Thymus (tissue), 11 donors: ENCODE measurements around the gene WNT3. TPM values are rescaled to one million over a fixed set of nuclear protein-coding genes. Genes with fewer than 3 reads are reported as not detected.

Experiments
- DNase-seq, 9 donors: peaks; one replicate each; pipeline ENCODE4 v3.0.0-alpha.2; 2013; ENCODE audit warnings: low spot score in 9 of 9, low read depth in 6 of 9, missing footprints in 1 of 9
- H3K27ac ChIP-seq, 2 donors: one replicate each; pipeline ENCODE4 v1.5.1; 2013; ENCODE audit warnings: control low read depth in 1 of 2, low read depth in 1 of 2, low read length in 1 of 2, mild to moderate bottlenecking in 1 of 2, moderate library complexity in 1 of 2
- H3K27me3 ChIP-seq, 2 donors: one replicate each; pipeline ENCODE4 v1.5.1; 2013; ENCODE audit warnings: low read length in 1 of 2; ENCODE audit not compliant: control insufficient read depth in 2 of 2, insufficient read depth in 1 of 2
- H3K36me3 ChIP-seq, 2 donors: one replicate each; pipeline ENCODE4 v1.5.1; 2013; ENCODE audit warnings: low read length in 1 of 2, mild to moderate bottlenecking in 1 of 2, moderate library complexity in 1 of 2; ENCODE audit not compliant: control insufficient read depth in 2 of 2, insufficient read depth in 2 of 2
- H3K4me1 ChIP-seq, 2 donors: one replicate each; pipeline ENCODE4 v1.5.1; 2013; ENCODE audit warnings: low read length in 2 of 2; ENCODE audit not compliant: control insufficient read depth in 2 of 2, insufficient read depth in 2 of 2
- H3K4me3 ChIP-seq, 2 donors: one replicate each; pipeline ENCODE4 v1.5.1; 2013; ENCODE audit warnings: low read length in 2 of 2, control low read depth in 1 of 2, mild to moderate bottlenecking in 1 of 2
- H3K9me3 ChIP-seq, 2 donors: one replicate each; pipeline ENCODE4 v1.5.1; 2013; ENCODE audit warnings: low read length in 1 of 2, mild to moderate bottlenecking in 1 of 2; ENCODE audit not compliant: control insufficient read depth in 2 of 2, insufficient read depth in 1 of 2
- WGBS: extraction: QIAGEN DNeasy Blood & Tissue Kit; methylation state at CpG from one replicate; pipeline ENCODE4 v1.1.7; 2013; 5-methylcytosine and 5-hydroxymethylcytosine counted together
- polyA plus RNA-seq: library from polyadenylated mRNA; stranded (reverse); fragments of 200-250 nt; gene quantifications from one replicate; pipeline ENCODE4 v1.2.3, GENCODE V29; 2013
- total RNA-seq: library from RNA; stranded (reverse); fragments of 120-200 nt; gene quantifications from one replicate; pipeline ENCODE4 v1.2.4, GENCODE V29; 2013
- donor health status: healthy.

The WNT3 gene
- total and polyA plus RNA-seq, 2 donors = 0.42 to 1.0 TPM

GRCh38 chr17:46809110-46809571 lies 9.4 kb downstream of the WNT3 start:
- Histone ChIP-seq H3K27me3 (peaks cover 9 to 38% of the 10 kb centered on the region in 2 donors), H3K36me3 (no peaks in the 10 kb centered on the region), H3K9me3 (no peaks in the 10 kb centered on the region), H3K4me1 (no peaks in the 10 kb centered on the region), H3K4me3 (no peak overlapping the region), H3K27ac (no peak overlapping the region)
- 95% methylated on average over 8 of the region's 8 CpGs for WGBS
- no peak for DNase-seq

DNA sequence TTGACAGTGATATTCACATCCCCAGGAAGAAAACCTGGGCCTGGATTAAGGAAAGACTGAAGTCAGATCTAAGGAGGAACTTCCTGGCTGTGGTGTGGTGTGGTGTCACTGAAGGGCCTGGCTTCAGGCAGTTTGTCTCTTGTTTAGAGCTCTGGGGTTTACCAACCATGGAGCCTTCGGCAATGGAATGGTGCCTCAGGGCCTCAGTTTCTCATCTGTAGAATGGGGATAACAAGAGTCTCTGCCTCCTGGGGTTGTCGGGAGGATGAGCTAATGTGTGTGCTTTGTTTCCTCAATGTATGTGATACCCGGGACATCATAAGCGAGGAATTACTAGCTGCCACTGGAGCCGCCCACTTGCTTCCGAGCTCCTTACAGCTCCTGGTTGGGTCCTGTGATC lies 12.7 kb downstream of the WNT3 start:
- Histone ChIP-seq H3K27ac (no peak overlapping the region), H3K9me3 (no peaks in the 10 kb centered on the region), H3K4me3 (no peak overlapping the region), H3K4me1 (no peaks in the 10 kb centered on the region), H3K27me3 (peaks cover 0 to 4% of the 10 kb centered on the region in 2 donors), H3K36me3 (no peaks in the 10 kb centered on the region)
- 93% methylated on average over 6 of the region's 6 CpGs for WGBS
- no peak for DNase-seq

- no peaks in the 10 kb centered on the region for H3K9me3 ChIP-seq
- DNase-seq = no peak
- H3K27ac ChIP-seq = no peak overlapping the region
- no peaks in the 10 kb centered on the region for H3K36me3 ChIP-seq
- 96% methylated on average over 5 of the region's 5 CpGs for WGBS
- no peaks in the 10 kb centered on the region for H3K4me1 ChIP-seq
- peaks cover 0 to 3% of the 10 kb centered on the region in 2 donors for H3K27me3 ChIP-seq
- no peak overlapping the region for H3K4me3 ChIP-seq
These were observed 14.9 kb downstream of the WNT3 start for GRCh38 chr17:46803544-46803943.

GRCh38 chr17:46802800-46803199 lies 15.7 kb downstream of the WNT3 start:
- no peak for DNase-seq
- Histone ChIP-seq H3K4me1 (no peaks in the 10 kb centered on the region), H3K36me3 (no peaks in the 10 kb centered on the region), H3K4me3 (no peak overlapping the region), H3K9me3 (no peaks in the 10 kb centered on the region), H3K27me3 (peaks cover 0 to 5% of the 10 kb centered on the region in 2 donors), H3K27ac (no peak overlapping the region)
- 75% methylated on average over 7 of the region's 7 CpGs for WGBS

- H3K4me1 ChIP-seq = no peaks in the 10 kb centered on the region
- H3K27ac ChIP-seq = no peak overlapping the region
- no peaks in the 10 kb centered on the region for H3K9me3 ChIP-seq
- peaks cover 0 to 16% of the 10 kb centered on the region in 2 donors for H3K27me3 ChIP-seq
- H3K36me3 ChIP-seq = no peaks in the 10 kb centered on the region
- 97% methylated on average over 4 of the region's 4 CpGs for whole genome bisulfite sequencing
- no peak for DNase-seq
- no peak overlapping the region for H3K4me3 ChIP-seq
These were observed 17.9 kb downstream of the WNT3 start for GRCh38 chr17:46800573-46800972.

GRCh38 chr17:46796956-46797530 lies 21.4 kb downstream of the WNT3 start:
- 92% methylated on average over 8 of the region's 8 CpGs for WGBS
- Histone ChIP-seq H3K4me1 (no peaks in the 10 kb centered on the region), H3K27me3 (peaks cover 0 to 40% of the 10 kb centered on the region in 2 donors), H3K27ac (no peak overlapping the region), H3K36me3 (no peaks in the 10 kb centered on the region), H3K9me3 (no peaks in the 10 kb centered on the region), H3K4me3 (no peak overlapping the region)
- no peak for DNase-seq

DNA sequence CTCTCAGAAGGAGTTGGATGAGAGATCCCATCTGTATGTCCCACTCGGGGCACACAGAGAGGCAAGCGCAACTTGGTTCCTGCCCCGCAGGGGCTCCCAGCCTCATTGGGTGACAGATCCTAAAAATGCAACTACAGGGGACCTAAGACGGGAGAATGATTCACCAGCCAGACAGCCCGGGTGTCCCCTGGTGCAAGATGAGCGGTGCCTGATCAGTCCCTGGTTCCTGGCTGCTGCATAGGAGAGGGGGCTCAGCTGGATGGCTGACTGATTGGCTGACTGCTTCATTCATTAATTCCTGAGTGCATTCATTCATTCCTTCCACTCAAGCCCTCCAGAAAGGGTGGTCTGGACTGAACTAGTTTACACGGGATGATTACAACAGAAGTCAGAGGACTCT lies 22.0 kb downstream of the WNT3 start:
- Histone ChIP-seq H3K27me3 (peaks cover 0 to 44% of the 10 kb centered on the region in 2 donors), H3K9me3 (no peaks in the 10 kb centered on the region), H3K4me1 (no peaks in the 10 kb centered on the region), H3K36me3 (no peaks in the 10 kb centered on the region), H3K4me3 (no peak overlapping the region), H3K27ac (no peak overlapping the region)
- DNase-seq = no peak
- WGBS = 88% methylated on average over 7 of the region's 7 CpGs

- 59% methylated on average over 3 of the region's 3 CpGs for WGBS
- DNase-seq = no peak
These were observed 22.4 kb downstream of the WNT3 start for GRCh38 chr17:46796084-46796483.

DNA sequence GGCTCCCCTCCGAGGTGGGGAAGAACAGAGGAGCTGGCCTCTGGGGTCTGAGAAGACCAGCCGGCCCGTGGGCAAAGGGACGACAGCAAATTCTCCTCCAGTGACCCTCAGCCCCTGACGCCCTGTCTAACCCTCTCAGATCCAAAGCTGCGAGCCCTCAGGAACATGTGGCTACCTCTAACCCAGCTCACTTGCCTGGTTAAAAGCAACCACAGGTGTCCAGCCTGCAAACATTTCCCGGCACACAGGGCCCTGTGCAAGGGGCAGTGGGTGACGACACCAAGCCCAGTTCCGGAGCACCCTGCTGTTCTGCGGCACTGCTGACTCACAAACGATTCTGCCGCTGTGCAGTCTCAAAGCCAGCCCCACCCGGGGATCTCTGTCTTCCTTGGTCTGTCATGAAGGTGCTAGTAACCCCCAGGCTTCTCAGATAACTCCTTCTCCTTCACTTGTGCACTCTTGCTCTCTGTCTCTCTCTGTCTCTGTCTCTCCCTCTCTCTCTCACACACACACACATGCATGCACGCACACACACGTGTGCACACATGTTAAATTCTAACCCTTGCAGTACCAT lies 23.0 kb downstream of the WNT3 start:
- WGBS = 86% methylated on average over 15 of the region's 15 CpGs
- peaks cover 0 to 52% of the 10 kb centered on the region in 2 donors for H3K27me3 ChIP-seq

More at GRCh38 chr17:46796084-46796483, 22.4 kb downstream of the WNT3 start:
- H3K9me3 ChIP-seq = no peaks in the 10 kb centered on the region
- H3K27ac ChIP-seq = no peak overlapping the region
- H3K36me3 ChIP-seq = no peaks in the 10 kb centered on the region
- H3K4me1 ChIP-seq = no peaks in the 10 kb centered on the region
- no peak overlapping the region for H3K4me3 ChIP-seq
- peaks cover 0 to 46% of the 10 kb centered on the region in 2 donors for H3K27me3 ChIP-seq

More for the DNA sequence above, 23.0 kb downstream of the WNT3 start:
- Histone ChIP-seq H3K4me1 (no peaks in the 10 kb centered on the region), H3K4me3 (no peak overlapping the region), H3K9me3 (no peaks in the 10 kb centered on the region), H3K27ac (no peak overlapping the region), H3K36me3 (no peaks in the 10 kb centered on the region)
- DNase-seq = no peak
